ENCODE results near the gene PLCH1.

PLCH1 gene

GRCh38 chr3:155744626-155745324, at the start of gene PLCH1:
TSS of gene PLCH1 (minus strand) at chr3:155745071. CDS start at chr3:155704224, 40,847 bp downstream.
- peak; percentile 77 to 90 (median 89) for DNase-seq

- DNase-seq = no peak
These were observed 47.7 kb upstream of the PLCH1 start for GRCh38 chr3:155792532-155792931.

- DNase-seq = no peak
These were observed 46.3 kb upstream of the PLCH1 start for GRCh38 chr3:155791190-155791589.

- no peak for DNase-seq
These were observed 45.5 kb upstream of the PLCH1 start for GRCh38 chr3:155790272-155790925.

- peak in 2 of 3 experiments; percentile 19 to 74 for DNase-seq
These were observed 40.9 kb upstream of the PLCH1 start for GRCh38 chr3:155785662-155786295.

- DNase-seq = no peak
These were observed 37.6 kb upstream of the PLCH1 start for GRCh38 chr3:155782390-155782953.

GRCh38 chr3:155780291-155780690, 35.4 kb upstream of the PLCH1 start:
- no peak for DNase-seq

- no peak for DNase-seq
These were observed 33.6 kb upstream of the PLCH1 start for GRCh38 chr3:155778462-155778861.

GRCh38 chr3:155772801-155773200, 27.9 kb upstream of the PLCH1 start:
- DNase-seq = no peak

- DNase-seq = no peak
These were observed 26.3 kb upstream of the PLCH1 start for GRCh38 chr3:155771126-155771525.

- DNase-seq = no peak
These were observed 21.3 kb upstream of the PLCH1 start for GRCh38 chr3:155766206-155766605.

- no peak for DNase-seq
These were observed 19.1 kb upstream of the PLCH1 start for GRCh38 chr3:155763870-155764463.

- DNase-seq = no peak
These were observed 15.8 kb upstream of the PLCH1 start for GRCh38 chr3:155760653-155761052.

- no peak for DNase-seq
These were observed 12.7 kb upstream of the PLCH1 start for GRCh38 chr3:155757577-155757976.

- peak in 2 of 3 experiments; percentile 20 to 59 for DNase-seq
These were observed 8.3 kb upstream of the PLCH1 start for GRCh38 chr3:155753038-155753639.

- no peak for DNase-seq
These were observed 3.9 kb upstream of the PLCH1 start for GRCh38 chr3:155748611-155749365.

GRCh38 chr3:155747946-155748290, 3.0 kb upstream of the PLCH1 start:
- peak in 2 of 3 experiments; percentile 63 to 79 for DNase-seq

- DNase-seq = peak in 2 of 3 experiments; percentile 63 to 82
These were observed 2.5 kb upstream of the PLCH1 start for GRCh38 chr3:155747286-155747945.

GRCh38 chr3:155746703-155747102, 1.8 kb upstream of the PLCH1 start:
- peak in 1 of 3 experiments; percentile 40 for DNase-seq

- DNase-seq = peak; percentile 72 to 86 (median 80)
These were observed 1.1 kb upstream of the PLCH1 start for GRCh38 chr3:155745795-155746550.

Measured in NCI-H1417 (cell line).